AG09309 (cell line): ENCODE results near the gene ALKAL2.

Source experiments
- DNase-seq: peaks from one replicate; pipeline ENCODE4 v3.0.0-alpha.2; 2010; ENCODE audit warnings: low read depth
- H3K4me3 ChIP-seq: 2 replicates; pipeline ENCODE4 v1.5.1; 2011; ENCODE audit warnings: mild to moderate bottlenecking, low read depth, low read length, moderate library complexity; ENCODE audit not compliant: control insufficient read depth
- CTCF ChIP-seq: IDR thresholded peaks from 2 replicates; pipeline ENCODE4 v1.5.1; 2011; ENCODE audit warnings: mild to moderate bottlenecking, low read depth, low read length, inconsistent platforms; ENCODE audit not compliant: insufficient read depth, control insufficient read depth; ENCODE audit errors: missing control alignments

Gene ALKAL2

GRCh38 chr2:248724-249123, 39.2 kb downstream of the ALKAL2 start:
- no peak for DNase-seq
- no peak overlapping the region for H3K4me3 ChIP-seq
- TF ChIP-seq CTCF = no peak

GRCh38 chr2:246489-247144, 41.3 kb downstream of the ALKAL2 start:
- TF ChIP-seq CTCF = peak; percentile 65
- H3K4me3 ChIP-seq = no peak overlapping the region
- peak; percentile 54 for DNase-seq

- no peak overlapping the region for H3K4me3 ChIP-seq
- DNase-seq = no peak
- TF ChIP-seq CTCF = no peak
Observed at GRCh38 chr2:244547-244946, 43.3 kb downstream of the ALKAL2 start.

GRCh38 chr2:238869-239268, 49.0 kb downstream of the ALKAL2 start:
- no peak overlapping the region for H3K4me3 ChIP-seq
- TF ChIP-seq CTCF = no peak
- no peak for DNase-seq

GRCh38 chr2:238431-238830, 49.5 kb downstream of the ALKAL2 start:
- H3K4me3 ChIP-seq = no peak overlapping the region
- TF ChIP-seq CTCF = no peak
- DNase-seq = no peak

- DNase-seq = no peak
- no peak for TF ChIP-seq CTCF
Observed at GRCh38 chr2:237878-238277, 50.0 kb downstream of the ALKAL2 start.

GRCh38 chr2:236993-237539, 50.8 kb downstream of the ALKAL2 start:
- TF ChIP-seq CTCF = no peak
- DNase-seq = no peak
- H3K4me3 ChIP-seq = no peak overlapping the region

More at GRCh38 chr2:237878-238277, 50.0 kb downstream of the ALKAL2 start:
- no peak overlapping the region for H3K4me3 ChIP-seq
